Nucleus accumbens (tissue), 56 donors: ENCODE results near the gene CKS2.
A peak's percentile ranks its signal among the peaks of the same experiment; 100 is the strongest.
"Not testable (repeated sequence)": the region's sequence is repeated elsewhere in the genome, so short reads cannot be mapped to it uniquely, and the experiment has no call there.

Source experiments
- DNase-seq, 56 donors: peaks; one replicate each; lab custom pipeline; 2025; lab: John Stamatoyannopoulos, UW

The CKS2 gene

DNA sequence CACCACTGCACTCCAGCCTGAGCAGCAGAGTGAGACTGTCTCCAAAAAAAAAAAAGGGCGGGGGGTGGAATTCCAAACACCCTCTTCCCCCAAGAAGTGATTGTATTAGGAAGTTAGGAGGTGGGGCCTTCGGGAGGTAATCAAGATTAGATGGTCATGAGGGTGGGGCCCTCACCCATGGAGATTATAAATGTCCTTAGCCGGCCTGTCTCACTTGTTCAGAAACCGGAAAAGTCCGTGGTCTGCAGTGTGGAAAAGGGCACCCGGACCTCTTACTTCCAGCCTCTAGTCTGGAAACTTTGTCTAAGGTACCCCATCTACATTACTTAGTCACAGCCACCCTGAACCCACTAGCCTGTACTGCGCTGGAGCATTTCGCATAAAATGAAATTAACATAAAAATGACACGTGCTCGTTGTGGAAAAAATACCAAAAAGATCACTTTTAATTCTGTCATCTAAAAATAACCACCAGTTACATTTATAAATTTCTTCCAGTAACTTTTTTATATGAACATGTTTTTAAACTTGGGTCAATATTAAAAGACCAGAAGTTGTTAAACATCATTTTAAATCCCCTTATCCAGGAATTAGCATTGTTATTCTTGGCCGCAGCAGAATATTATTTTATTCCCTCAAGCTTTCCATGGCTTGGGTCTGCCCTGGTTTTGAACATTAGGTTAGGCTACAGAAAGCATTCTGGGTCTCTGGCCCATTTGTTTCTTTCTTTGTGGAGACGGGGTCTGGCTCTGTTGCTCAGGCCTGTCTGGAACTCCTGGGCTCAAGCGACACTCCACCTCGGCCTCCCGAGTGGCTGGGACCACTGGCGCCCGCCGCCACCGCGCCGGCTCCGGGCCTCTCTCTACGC, 1.2 kb upstream of the CKS2 start:
- peak in 2 of 56 donors; percentile 48 to 57 for DNase-seq

DNA sequence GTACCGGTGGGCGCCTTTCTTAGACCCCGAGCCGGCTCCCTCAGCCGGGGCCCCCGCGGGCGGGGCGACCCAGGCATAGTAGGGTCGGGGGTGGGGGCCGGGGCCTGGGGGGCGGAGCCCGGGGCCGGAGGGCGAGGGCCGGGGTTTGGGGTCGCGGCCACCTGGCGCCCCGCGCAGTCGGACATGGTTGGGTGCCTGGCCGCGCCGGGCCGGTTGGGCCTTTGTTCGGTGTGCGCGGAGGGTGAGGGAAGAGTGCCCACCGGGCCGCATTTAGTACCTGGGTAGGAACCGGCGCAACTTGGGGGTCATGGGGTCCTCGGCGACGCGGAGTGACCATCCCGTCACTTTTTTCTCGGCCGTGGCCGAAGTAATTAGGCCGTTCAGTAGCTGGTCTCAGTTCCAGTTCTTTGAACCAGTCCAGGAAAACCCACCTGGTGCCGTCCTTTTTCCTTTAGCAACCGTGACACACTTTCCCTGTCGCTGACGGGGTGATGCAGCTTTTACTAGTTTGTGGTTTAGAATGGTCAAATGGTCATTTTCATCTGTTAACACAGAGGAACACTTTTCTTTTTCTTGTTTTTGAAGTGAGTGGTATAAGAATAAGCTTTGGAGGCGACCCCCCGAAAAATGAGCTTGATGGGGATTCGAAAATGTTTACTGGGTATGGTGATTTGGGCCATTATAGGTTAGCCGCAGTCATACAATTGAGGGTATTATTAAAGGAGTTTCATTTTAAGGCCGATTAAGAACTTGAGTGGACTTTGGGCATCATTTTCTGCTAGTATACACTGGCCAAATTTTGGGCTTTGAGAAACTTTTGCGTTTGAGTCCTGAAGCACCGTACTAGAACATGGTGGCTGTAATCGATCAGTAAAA, 589 bp downstream of the CKS2 start:
- DNase-seq = peak in 1 of 56 donors; percentile 51

DNA sequence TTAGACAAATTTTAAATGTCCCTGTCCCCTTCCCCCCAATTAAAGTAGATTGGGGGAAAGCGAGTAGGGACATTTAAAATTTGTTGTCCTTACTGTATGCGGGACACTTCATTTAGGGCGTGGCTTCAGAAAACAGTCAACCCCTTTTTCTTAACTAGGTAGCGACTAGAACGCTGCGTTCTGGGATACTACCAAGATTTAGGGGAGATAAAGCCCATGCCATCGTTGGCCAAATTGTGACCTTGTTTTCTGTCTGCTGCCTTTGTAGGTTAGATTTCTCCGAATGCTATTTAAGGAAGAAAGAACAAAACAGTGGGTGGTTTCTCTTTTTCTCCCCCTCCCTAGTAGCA, 1.2 kb downstream of the CKS2 start:
- no peak for DNase-seq

DNA sequence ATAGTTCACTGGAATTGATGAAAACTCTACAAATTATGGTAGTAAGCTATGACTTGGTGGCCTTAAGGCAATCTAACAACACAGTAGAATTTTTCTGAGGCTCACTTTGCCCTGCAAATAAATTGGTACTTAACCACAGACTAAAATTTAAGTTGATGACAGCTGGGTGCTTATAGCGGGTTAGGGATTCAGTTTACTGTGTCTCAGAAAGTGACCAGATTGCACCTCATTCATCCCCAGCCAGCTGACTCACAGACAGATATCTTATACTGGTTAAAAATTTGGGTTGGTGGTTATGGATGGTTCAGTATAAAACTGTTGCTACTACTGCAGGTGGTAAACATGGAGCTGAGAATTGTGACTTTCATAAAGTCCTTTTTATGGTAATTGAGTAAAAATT, 2.8 kb downstream of the CKS2 start:
- DNase-seq = no peak

DNA sequence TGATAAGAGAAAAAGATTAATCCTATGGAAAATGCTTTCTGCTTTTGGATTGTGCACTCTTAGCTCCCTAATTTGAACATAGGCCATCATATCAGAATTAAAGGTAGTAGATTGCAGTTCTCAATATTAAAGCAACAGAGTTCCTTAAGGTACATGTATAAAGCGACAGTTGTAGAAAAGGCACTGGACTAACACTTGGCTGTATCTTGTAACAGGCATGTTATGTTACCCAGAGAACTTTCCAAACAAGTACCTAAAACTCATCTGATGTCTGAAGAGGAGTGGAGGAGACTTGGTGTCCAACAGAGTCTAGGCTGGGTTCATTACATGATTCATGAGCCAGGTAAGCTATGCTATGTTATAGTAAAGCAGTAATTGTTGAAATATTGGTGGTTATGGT, 4.0 kb downstream of the CKS2 start:
- no peak for DNase-seq

DNA sequence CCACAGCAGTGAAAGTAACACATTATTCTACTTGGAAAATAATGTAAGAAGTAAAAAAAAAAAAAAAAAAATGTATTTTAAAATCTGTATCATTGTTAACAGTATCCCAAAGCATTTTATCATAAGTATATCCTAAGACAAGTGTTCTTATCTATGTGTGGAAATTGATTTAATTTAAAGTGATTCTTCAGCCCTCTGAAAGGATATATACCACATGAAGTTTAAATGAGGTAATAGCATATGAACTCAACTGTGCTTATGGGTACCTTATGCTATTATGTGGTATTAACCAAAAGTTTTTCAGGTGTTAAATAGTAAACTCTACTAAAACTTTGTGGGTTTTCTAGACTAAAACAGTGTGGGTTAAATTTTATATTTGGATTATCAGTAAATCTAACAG, 4.5 kb downstream of the CKS2 start:
- no peak for DNase-seq

DNA sequence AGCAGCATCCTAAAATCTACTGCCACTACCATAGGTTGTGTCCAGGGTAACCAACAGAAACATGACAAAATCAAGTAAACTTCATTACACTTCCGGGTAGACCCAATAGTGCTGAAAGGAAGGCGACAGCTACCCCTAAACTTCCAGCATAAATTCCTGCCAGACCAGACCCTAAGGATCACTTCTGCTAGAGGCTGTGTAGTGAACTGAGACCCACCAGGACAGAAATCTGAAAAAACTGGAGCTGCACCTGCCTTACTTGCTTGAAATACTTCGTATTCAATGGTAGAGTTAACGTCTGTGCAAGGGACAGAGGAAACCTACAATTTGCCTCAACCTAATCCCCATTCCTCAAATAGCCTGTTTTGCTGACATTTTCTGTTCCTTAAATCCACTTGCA, 6.3 kb downstream of the CKS2 start:
- no peak for DNase-seq

DNA sequence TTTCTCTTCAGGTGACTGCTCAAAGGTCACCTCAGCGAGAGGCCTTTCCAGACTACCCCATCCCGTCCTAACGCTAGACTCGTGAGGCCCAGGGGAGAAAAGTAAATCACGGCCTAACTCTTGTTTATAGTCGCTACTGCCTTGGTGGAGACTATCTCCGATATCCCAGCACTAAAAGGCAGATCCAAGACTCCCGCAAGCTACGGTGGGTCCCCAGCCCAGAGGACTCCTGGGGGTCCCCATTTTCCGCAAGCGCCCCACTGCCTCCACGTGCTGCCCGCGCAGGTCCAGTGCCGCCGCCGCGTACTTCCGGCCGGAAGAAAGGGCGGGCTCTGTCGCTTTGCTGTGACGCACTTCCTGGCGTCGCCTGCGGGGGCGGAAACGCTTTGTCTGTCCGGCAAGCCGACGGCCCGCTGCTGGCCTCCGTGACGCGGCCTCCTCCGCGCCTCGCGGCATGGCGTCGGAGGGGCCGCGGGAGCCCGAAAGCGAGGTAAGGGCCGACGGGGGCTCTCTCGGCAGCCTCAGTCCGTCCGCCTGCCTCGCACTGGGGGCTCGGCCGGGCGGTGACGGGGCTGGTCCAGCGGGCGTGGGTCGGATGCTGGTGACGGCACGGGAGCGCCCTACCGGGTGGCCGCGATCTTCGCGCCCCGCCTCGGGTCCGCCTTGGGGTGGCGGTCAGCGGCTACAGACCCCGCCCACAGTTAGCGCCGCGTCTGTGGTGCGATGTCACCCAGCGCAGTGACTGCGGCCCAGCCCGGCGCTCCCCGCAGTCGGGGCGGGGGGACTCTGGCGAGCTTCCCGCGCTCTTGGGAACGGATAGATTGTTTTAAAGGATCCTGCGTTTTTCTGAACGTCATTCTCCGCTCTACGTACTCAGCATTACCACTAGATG, 7.4 kb downstream of the CKS2 start, which contains the start of gene SECISBP2:
Gene SECISBP2, plus strand, starts transcription at position 378 of the 892 bp plus-strand sequence. Its CDS starts 77 bp downstream, at position 455.
- DNase-seq = peak; percentile 62 to 98 (median 92)

DNA sequence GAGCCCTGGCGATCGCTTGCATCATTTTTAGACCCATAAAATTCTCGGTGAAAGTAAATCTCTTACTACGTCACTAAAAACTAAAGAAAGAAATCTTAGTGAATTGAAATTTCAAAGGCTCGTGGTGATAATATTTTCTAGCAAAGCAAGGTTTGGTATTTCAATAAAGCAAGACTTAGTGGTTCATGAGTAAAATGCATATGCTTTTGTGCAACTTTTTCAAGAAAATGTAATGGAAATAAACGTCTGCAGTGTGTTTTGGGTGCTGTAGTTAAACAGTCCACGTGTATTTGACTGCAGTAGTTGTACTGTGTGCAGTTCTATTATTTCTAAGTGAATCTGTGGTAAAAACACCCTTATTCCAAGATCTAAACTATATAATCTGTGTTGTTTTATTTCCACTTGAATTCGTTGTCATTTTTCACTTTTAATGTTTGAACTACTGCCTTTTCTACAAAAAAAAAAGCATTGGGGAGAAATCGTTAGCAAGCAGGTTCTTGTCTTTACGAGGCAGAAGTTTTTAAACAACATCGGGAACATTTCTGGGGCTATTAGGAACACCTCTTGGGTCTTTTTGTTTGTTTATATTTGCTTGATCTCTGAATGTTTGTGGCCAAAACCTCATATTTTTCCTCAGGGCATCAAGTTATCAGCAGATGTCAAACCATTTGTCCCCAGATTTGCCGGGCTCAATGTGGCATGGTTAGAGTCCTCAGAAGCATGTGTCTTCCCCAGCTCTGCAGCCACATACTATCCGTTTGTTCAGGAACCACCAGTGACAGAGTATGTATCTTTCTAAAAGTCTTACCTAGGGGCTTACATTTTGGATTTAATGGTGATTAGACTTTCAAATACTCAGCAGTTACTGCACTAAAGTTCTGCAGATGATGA, 8.3 kb downstream of the CKS2 start:
- DNase-seq = no peak

DNA sequence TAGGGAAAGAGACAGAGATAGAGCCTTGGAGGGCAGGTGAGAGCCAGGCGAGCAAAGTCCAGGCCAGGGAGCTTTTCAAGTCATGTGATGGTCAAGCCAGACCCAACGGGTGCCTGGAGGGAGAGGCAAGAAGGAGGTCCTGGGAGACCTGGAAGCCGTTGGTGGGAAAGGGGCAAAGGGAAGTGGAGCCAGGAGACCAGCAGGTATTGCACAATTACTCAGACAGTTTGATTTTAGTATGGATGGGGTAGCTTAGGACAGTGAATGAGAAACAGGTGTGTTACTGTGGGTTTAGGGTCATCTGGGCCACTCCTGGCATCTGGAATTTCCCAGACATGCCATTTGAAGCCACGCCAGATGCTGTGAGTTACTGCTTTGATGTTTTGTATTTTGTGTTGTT, 12.4 kb downstream of the CKS2 start:
- DNase-seq = no peak

DNA sequence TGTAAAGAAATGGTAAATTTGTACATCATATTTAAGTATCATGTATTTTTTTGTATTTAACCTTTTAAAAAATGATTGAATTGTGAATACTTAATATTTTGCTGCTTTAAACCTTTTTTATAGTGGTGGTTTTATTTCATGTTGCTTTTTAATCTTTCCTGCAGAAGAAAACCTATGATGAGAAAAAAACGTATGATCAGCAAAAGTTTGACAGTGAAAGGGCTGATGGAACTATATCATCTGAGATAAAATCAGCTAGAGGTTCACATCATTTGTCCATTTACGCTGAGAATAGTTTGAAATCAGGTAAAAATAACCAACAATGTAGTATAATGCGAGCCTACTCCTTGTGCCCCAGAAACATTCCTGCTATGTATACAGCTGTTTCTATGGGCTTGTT, 14.7 kb downstream of the CKS2 start:
- no peak for DNase-seq

DNA sequence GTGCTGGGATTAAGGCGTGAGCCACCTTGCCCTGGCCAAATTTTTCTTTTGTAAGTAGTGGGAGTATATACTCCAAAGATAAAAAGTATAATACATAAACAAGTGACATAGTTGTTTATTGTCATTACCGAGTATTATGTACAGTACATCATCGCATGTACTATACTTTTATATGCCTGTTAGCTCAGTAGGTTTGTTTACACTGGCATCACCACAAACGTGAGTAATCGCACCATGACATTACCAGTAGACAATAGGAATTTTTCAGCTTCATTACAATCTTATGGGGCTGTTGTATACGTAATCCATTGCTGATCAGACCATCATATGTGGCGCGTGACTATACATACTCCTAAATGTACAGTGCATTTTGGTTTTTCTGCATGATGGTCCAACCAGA, 17.1 kb downstream of the CKS2 start:
- DNase-seq = no peak

DNA sequence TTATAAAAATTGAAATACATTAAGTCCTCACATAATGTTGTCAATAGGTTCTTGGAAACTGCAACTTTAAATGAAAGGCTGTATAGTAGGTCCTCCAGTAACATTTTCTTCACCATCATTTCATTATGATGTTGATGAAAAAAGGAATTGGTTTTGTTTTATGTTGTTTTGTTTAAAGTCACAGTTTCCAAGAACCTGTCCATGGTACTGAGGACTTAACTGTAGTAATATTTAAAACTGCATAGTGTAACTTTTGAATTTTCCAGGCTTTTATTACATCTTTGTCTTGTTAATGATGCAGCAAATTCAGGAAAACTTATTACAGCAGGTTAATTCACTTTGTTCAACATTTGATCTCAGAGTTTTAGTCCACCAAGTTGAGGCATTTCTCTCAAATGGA, 18.9 kb downstream of the CKS2 start:
- no peak for DNase-seq

DNA sequence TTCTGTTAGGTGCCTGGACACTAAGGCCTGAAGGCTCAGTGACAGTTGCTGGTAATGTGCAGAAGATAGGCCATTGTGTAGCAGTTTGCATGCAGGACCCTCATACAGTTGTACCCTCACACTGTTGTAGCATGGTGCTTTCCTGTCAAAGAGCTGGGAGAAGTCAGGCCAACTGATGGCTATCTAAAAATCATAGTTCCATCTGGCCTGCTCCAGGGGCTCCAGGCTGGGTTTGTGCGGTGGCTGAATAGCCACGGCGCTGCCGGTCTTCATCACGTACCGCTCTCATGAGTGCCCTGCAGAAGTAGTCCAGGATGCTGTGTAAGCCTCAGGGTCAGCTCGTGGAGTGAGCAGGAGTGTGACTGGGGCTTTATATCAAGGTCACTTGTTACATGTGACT, 19.5 kb downstream of the CKS2 start:
- DNase-seq = no peak

DNA sequence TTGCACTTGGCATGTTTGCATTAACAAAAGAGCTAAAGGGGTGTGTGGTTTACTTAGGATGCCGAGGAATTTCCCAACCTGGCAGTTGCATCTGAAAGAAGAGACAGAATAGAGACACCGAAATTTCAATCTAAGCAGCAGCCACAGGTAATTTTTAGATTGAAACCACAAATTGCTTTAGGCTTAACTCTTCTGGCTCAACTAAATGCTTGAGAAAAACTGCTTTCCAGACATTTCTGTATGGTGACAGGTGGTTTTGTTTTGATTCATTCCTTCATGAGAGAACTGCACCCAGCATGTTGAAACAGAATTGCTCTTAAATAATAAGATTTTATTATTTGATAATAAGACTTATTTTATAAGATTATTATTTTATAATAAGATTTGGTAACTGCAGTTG, 28.8 kb downstream of the CKS2 start:
- DNase-seq = no peak

DNA sequence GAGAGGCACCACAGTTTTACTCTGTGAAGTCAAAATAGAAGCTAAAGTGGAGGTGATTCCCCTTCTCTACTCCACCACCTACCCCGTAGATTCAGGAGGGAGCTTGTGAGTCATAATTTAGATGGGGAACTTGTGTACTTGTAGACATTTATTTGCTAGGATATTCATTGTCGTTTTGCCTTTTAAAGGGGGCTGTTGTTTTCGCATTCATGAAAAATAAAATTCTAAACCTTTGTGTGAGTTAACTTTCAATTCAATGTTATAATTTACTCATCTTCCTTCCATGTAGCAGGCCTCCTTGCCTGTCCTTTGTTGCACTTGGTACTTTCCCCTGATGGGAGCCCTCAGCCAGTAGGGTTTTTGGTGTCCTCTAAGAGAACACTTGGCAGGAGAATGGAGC, 29.3 kb downstream of the CKS2 start:
- DNase-seq = no peak

DNA sequence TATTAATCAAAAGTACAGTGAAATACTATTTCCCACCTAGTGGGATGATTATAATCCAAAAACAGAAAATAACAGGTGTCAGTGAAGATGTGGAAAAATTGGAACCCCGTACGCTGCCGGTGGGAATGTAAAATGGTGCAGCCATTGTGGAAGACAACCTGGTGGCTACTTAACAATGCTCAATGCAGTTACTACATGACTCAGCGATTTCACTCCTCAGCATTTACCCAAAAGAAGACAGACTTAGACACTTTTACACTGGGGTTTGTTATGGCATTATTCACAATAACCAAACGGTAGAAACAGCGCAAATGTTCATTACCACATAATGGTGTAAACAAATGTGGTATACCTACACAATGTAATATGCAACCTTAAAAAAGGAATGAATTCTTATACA, 31.2 kb downstream of the CKS2 start:
- no peak for DNase-seq

DNA sequence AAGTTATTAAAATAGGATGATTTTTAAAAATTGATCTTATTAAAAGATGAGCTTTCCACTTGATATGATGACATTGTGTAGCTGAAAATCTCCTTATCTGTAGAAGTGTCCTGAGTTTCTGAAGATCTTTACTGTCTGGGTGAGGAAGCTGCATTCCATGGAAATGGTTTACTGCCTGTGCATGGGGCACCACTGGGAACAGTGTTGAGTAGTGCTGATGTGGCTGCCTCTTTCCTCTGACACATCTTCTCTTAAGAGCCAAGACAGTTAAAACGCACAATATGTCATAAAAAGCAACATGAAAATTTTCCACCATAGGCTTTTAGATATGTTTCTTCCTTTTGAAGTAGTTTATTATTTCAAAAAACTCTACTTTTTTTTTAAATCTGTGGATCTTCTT, 32.0 kb downstream of the CKS2 start:
- DNase-seq = no peak

DNA sequence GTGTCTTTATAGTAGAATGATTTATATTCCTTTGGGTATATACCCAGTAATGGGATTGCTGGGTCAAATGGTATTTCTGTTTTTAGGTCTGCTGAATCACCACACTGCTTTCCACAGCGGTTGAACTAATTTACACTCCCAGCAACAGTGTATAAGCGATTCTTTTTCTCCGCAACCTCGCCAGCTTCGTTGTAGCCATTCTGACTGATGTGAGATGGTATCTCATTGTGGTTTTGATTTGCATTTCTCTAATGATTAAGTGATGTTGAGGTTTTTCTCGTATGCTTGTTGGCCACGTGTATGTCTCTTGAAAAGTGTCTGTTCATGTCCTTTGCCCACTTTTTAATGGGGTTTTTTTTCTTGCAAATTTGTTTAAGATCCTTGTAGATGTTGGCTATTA, 32.8 kb downstream of the CKS2 start:
- DNase-seq = not testable (repeated sequence)

DNA sequence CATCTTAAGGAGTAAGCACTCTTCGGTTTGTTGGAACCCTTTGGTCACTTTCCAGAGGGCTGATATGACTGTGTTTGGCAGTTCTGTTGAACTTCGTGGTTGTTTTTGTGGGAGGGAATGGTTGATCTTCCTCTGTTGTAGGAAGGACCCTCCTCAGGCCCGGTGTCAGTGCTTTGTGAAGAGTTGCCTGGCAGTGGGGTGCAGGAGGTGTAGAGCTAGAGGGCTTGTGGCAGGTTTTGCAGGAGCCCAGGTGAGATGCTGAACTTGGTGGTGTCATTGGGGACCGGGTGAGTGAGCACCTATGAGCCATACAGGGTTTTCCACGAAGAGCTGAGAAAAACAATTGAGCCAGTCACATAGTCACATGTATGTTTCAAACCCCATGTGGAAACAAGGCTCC, 34.5 kb downstream of the CKS2 start:
- no peak for DNase-seq
